GM21528 (cell line): ENCODE data around the gene LCTL.

ENCODE experiments used
- ATAC-seq: cut with Tn5 transposase; IDR thresholded peaks from one replicate; pipeline ENCODE4 v1.9.1; 2021; ENCODE audit warnings: mild to moderate bottlenecking, moderate library complexity; ENCODE audit not compliant: unreplicated experiment, low FRiP score

LCTL gene, protein sequence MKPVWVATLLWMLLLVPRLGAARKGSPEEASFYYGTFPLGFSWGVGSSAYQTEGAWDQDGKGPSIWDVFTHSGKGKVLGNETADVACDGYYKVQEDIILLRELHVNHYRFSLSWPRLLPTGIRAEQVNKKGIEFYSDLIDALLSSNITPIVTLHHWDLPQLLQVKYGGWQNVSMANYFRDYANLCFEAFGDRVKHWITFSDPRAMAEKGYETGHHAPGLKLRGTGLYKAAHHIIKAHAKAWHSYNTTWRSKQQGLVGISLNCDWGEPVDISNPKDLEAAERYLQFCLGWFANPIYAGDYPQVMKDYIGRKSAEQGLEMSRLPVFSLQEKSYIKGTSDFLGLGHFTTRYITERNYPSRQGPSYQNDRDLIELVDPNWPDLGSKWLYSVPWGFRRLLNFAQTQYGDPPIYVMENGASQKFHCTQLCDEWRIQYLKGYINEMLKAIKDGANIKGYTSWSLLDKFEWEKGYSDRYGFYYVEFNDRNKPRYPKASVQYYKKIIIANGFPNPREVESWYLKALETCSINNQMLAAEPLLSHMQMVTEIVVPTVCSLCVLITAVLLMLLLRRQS

GRCh38 chr15:66565741-66566144 is at the start of gene LCTL:
LCTL (minus strand) TSS chr15:66565998; CDS start chr15:66565365, 633 bp downstream.
- no peak for ATAC-seq

DNA sequence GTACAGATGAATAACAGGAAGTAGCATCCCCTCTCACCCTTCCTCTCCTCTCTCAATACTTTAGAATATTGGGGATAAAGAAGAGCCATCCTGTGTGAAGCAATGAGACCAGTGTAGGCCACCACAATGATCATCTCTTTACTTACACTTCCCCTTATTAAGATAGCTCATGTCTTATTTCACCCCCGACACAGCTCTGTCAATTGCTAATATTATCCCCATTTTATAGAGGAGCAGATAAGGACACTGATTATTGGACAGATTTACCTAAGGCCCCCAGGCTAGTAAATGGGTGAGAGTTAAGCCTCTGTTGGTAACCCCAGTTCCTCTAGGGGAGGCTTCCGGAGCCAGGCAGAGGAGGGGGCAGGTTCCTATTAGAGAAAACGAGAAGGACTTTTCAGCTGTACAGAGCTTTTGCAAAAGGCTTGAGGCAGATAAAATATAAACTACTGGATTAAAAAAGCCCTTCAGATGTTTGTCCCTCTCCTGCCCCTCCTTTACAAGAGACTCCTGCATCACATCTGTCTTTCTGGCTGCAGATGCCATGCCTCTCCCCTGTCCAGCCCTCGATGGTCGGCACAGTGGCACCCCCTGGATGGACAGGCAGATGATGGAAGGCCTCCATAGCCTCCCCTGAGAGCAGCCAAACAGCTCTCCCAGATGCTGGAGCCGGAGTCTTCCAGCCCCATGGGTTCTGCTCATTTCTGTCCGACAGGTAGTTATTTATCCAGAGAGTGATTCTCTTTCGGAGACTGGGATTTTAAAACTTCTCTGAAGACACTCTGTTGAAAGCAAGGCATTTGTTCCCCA is 49.4 kb upstream of the LCTL start:
- ATAC-seq: no peak

- no peak for ATAC-seq
Observed at GRCh38 chr15:66614456-66614855, 48.7 kb upstream of the LCTL start.

DNA sequence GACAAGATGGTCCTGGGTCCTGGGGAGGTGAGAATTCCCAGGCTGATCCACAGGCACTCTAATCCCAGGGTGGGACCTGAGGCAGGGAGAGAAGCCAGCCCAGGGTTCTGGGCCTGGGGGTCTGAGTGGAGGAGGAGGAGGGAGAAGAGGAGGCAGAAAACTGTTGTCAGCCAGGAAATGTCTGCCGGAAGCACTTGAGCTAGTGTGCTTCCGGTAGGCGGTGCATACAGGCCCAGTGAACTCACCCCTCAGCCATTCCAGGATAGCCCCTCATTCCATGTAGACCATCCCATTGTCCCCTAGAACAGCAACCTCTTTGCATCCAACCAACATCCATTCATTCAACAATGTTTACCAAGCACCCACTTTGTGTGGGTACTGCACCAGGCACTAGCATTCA is 47.9 kb upstream of the LCTL start:
- ATAC-seq: no peak

DNA sequence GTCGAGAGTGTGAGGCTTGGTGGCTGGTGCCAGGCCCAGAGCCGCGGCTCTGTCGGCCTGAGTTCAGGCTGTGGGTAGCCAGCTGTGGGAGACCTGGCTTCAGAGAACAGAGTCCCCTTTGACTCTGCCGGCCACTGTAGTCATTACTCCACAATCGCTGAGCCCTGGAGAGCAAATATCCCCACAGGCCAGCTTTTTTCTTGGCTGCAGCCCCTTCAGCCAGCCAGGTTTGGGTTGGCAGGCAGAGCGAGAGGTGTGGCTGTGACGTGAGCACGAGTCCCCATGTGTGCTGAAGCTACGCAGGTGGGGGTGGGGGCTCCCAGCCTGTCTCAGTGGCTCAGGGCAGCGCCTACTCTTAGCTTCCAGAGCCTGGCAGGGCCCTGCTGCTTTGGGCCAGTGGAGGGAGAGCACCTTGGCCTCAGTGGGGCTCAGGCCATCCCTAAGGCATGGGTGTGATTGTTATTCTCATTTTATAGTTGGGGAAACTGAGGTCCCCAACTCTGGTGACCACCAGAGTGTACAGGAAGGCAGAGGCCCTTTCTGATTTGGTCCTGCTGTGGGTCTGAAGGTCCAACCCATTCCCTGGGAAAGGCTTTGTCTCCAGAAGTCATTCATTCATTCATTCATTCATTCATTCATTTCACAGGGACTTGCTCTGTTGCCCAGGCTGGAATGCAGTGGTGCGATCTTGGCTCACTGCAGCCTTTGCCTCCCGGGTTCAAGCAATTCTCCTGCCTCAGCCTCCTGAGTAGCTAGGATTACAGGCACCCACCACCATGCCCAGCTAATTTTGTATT is 45.7 kb upstream of the LCTL start:
- ATAC-seq: no peak

- no peak for ATAC-seq
Observed at GRCh38 chr15:66609876-66610275, 44.1 kb upstream of the LCTL start.

DNA sequence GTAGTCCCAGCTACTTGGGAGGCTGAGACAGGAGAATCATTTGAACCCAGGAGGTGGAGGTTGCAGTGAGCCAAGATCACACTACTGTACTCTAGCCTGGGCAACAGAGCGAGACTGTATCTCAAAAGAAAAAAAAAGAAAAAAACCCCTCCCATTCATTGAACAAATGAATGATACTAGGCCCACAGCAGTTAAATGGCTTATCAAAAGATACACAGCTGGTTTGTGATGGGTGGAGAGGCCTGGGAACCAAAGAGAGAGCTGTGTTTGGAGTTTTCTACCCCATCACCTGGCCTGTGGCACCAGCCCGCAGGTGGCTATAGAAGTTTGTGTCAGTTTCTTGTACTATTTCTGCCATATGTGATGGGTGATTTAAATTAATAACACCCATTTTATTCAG is 43.1 kb upstream of the LCTL start:
- ATAC-seq: no peak

GRCh38 chr15:66608159-66608558 is 42.4 kb upstream of the LCTL start:
- ATAC-seq: no peak

GRCh38 chr15:66603301-66604179 is 37.7 kb upstream of the LCTL start:
- no peak for ATAC-seq

DNA sequence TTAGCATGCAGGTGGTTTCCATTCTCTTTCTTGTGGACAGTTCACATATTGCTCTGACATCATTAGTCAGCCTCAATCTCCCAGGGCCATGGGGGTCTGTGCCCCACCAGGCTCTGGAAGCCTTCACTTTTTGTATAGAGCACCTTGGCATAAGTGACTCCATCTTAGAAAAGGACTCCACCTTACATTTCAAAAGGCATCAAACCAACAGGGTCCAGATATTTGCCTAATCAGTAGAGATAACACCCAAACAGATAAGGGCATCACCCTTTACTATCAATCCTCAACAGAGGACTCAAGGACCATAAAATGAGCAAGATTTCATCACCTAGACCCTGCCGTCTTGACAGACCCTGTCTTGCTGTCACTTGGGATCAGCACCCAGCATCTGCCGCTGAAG is 35.7 kb upstream of the LCTL start:
- no peak for ATAC-seq

GRCh38 chr15:66600240-66600627 is 34.4 kb upstream of the LCTL start:
- no peak for ATAC-seq

DNA sequence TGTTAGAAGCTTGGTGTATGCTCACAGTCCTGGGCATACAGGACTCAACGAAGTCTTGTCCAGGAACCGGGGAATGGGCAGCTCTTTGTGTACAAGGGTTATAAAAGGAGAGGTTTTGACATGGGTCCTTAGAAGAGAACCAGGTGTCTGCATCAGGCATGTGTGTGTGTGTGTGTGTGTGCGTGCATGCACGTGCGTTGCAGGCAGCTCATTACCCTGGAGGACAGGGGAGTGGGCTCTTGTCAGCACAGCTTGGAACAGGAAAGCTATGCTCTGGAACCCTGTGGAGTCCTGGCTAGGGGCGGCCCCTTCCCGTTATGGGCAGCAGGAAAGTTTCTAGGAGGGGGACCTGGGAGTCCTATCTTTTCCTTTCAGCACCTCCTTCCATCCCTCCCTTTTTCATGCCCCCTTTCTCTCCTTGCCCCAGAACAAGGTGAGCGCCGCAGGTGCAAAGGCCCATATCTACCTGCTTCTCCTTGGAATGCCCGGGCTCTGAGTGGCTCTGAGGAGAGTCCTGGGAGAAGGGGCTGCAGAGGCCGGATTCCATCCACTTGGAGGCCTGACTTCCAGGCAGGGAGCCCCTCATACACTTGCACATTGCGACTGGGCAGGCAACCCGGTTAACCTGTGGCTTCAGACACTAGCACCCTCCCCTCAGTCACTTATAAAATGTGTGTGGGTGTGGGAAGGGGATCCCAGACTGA is 33.9 kb upstream of the LCTL start:
- no peak for ATAC-seq

DNA sequence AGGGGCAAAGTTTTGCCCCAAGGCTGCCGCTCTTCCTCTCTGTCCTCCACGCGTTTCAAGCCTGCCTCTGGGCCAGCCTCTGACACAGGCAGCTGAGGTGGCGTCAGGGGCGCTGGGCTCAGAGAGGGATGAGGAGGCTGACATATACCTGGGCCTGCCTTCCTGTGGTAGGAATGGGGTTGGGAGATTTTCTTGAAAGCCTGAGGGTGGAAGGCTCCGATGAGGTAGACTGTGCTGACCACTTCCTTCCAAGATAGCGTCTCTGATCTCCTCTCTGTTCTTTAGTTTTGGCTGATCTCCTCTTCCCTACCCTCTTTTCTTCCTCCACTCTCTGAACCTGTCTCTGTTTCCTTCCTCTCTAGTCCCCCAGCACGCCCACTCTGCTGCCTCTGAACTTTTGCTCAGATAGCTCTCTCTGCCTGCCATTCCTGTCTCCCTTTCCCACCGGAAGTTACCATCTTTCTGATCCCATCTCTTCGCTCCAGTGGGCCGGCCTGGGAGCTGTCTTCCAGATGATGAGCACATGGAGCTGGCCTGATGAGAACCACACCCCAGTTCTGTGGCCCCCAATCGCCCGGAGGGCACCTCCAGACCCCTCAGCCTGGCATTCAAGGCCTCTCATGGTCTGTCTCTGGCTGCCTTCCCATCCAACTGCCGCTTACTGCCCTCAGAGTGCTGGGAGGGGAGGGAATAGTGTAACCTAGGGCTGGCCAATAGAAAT is 32.5 kb upstream of the LCTL start:
- no peak for ATAC-seq

GRCh38 chr15:66595931-66596545 is 30.2 kb upstream of the LCTL start:
- no peak for ATAC-seq

DNA sequence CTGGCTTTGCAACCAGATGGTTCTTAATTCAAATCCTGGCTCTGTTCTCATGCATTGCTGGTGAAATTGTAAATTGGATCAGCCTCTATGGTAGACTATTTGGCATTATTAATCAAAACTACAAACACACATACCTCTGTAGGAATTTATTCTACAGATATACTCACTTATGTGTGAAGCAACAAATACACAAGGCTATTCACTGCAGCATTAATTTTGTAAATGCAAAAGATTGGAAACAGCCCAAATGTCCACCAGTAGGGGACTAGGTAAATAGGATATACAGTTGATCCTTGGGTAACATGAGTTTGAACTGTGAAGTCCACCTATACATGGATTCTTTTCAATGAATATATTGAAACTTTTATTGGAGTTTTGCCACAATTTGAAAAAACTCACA is 29.5 kb upstream of the LCTL start:
- ATAC-seq: no peak

DNA sequence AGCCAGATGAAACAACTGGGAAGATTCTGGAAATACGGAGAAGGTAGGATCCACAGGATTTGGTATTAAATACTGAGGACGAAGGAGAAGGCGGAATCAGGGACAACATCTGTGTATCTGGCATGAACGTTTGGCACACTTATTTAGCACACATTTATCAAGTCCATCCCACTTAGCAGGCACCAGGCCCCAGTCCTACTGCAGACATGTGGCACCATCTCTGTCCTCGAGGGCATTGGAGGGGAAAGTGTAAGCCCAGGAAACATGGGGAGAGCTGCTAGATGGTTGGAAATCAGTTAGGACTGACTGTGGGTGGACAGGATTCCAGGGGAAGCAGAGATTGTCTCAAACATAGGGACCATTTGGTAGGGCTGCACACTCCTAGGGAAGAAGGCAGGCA is 29.0 kb upstream of the LCTL start:
- no peak for ATAC-seq

DNA sequence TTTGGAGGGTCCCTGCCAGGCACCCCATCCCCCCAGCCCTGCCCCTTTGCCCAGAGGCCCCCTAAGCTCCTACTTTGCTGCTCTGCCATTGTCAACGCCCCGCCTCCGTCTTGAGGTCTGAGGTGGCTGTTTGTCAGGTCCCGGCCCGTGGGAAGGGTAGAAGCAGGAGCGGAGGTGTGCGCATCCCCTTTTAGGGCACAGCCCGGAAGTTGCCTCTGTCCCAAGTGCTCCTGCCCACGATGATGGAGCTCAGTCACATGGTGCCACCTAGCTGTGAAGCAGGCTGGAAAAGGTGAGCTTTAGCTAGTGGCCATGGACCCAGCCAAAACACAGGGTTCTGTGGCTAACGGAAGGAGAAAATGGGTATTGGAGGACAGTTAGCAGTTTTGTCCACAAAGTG is 28.5 kb upstream of the LCTL start:
- ATAC-seq: no peak

GRCh38 chr15:66593219-66593780 is 27.5 kb upstream of the LCTL start:
- ATAC-seq: no peak
